Measurements from ENCODE around the gene PRRT2.

DNA sequence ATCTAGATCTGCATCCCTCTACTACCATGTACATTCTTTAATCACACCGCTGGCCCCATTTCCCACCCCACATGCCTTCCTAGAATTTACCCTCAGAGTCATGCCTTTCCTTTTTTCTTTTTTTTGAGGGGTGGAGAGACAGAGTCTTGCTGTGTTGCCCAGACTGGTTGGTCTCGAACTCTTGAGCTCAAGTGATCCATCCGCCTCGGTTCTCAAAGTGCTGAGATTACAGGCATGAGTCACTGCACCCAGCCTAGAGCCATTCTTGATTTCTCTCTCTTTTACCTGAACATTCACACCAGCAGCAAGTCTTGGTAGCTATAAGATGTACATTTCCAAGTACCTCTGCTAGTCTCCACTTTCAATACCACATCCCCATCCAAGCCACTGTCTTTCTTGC is 6.1 kb downstream of the PRRT2 start:
- TF ChIP-seq, protein P1, sequence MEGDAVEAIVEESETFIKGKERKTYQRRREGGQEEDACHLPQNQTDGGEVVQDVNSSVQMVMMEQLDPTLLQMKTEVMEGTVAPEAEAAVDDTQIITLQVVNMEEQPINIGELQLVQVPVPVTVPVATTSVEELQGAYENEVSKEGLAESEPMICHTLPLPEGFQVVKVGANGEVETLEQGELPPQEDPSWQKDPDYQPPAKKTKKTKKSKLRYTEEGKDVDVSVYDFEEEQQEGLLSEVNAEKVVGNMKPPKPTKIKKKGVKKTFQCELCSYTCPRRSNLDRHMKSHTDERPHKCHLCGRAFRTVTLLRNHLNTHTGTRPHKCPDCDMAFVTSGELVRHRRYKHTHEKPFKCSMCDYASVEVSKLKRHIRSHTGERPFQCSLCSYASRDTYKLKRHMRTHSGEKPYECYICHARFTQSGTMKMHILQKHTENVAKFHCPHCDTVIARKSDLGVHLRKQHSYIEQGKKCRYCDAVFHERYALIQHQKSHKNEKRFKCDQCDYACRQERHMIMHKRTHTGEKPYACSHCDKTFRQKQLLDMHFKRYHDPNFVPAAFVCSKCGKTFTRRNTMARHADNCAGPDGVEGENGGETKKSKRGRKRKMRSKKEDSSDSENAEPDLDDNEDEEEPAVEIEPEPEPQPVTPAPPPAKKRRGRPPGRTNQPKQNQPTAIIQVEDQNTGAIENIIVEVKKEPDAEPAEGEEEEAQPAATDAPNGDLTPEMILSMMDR (IDR thresholded peaks at IDR 0.05; ENCODE audit: poor library complexity): no peak
- no peak for TF ChIP-seq EZH2 (IDR thresholded peaks at IDR 0.05; ENCODE audit: borderline replicate concordance)
